ENCODE measurements around the gene C16orf86. TPM values are rescaled to one million over a fixed set of nuclear protein-coding genes. Genes with fewer than 3 reads are reported as not detected.
A peak's percentile ranks its signal among the peaks of the same experiment; 100 is the strongest.

The C16orf86 gene
- total RNA-seq, 1 experiment from 2014 or later, result 4.9 TPM

DNA sequence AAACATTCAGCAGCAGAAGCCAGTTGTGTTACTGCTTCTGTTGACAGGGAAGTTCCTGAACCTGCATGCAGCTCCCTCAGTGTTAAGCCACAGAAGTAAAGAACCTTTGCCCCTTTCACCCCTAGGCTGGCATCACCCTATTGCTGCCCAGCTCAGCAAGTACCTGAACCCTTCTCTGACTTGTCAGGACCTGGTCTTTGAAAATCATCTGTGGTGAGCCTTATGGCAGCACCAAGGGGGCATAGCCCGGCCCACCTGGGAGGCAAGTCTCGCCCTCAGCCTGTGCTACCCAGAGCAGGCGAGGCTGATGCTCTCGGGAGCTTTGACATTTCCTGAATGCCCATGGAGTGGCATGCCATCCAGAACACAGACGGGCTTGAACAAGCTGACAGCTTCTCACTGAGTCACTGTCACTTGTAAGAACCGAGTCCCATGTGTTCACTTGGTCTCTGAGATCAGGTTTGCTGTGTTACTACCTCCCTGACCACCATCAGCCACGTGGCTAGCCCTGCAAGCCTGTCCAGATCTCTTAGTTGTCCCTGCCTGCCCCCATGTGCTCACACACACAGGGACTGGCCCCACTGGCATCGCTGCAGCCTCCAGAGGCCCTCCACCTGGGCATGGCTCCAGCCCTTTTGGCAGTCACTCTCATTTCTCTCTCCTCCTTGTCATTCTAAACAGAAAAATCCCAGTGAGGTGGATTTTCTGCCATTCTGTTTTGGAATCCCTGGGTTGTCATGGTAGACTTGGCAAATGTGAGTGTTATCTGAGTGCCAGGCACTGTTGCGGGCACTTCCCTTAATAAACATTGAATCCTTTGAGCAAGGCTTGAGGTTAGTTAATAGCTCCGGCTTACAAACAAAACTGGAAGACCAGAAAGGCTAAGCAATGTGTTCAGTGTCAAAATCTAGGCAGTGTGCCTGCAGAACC is 24.6 kb upstream of the C16orf86 start (continued):
- TF ChIP-seq, protein P1, sequence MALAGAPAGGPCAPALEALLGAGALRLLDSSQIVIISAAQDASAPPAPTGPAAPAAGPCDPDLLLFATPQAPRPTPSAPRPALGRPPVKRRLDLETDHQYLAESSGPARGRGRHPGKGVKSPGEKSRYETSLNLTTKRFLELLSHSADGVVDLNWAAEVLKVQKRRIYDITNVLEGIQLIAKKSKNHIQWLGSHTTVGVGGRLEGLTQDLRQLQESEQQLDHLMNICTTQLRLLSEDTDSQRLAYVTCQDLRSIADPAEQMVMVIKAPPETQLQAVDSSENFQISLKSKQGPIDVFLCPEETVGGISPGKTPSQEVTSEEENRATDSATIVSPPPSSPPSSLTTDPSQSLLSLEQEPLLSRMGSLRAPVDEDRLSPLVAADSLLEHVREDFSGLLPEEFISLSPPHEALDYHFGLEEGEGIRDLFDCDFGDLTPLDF (CRISPR knock-in tag; IDR thresholded peaks at IDR 0.05), result no peak
- TF ChIP-seq SOX15 (CRISPR knock-in tag; IDR thresholded peaks at IDR 0.05), result no peak
- no peak for TF ChIP-seq ZNF232 (CRISPR knock-in tag; IDR thresholded peaks at IDR 0.05)
- TF ChIP-seq, protein P2, sequence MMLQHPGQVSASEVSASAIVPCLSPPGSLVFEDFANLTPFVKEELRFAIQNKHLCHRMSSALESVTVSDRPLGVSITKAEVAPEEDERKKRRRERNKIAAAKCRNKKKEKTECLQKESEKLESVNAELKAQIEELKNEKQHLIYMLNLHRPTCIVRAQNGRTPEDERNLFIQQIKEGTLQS (CRISPR knock-in tag; conservative IDR thresholded peaks at IDR 0.05), result no peak
- TF ChIP-seq ELF4 (CRISPR knock-in tag; IDR thresholded peaks at IDR 0.05; ENCODE audit: low read depth), result no peak
- no peak for TF ChIP-seq FOXP1 (CRISPR knock-in tag; IDR thresholded peaks at IDR 0.05; ENCODE audit: borderline replicate concordance)

DNA sequence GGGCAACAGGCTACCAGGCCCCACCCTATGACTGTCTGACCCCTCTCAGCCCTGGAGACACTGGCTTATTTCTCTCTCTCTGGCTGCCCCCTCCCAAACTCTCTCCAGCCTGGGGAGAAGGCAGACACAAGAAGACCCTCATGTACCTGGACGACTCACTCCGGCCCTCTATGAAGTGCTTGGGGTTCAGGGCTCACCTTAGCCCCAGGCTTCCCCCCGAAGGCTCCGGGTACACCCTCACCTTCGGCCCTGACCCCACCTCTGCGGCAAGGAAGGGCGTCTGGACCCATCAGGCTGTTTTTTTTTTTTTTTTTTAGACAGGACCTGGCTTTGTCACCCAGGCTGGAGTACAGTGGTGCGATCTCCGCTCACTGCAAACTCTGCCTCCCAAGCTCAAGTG is 22.6 kb upstream of the C16orf86 start:
- TF ChIP-seq NFE2L1 (CRISPR knock-in tag; IDR thresholded peaks at IDR 0.05), result no peak
- TF ChIP-seq CREB1 (CRISPR knock-in tag; IDR thresholded peaks at IDR 0.05), result no peak
- TF ChIP-seq GABPB1 (CRISPR knock-in tag; IDR thresholded peaks at IDR 0.05), result no peak
- TF ChIP-seq JUN (CRISPR knock-in tag; IDR thresholded peaks at IDR 0.05), result no peak
- TF ChIP-seq SMAD4 (CRISPR knock-in tag; IDR thresholded peaks at IDR 0.05), result no peak
- TF ChIP-seq ZNF232 (CRISPR knock-in tag; IDR thresholded peaks at IDR 0.05), result no peak
- no peak for TF ChIP-seq NR3C1 (CRISPR knock-in tag; conservative IDR thresholded peaks at IDR 0.05; ENCODE audit: low read depth)
- no peak for TF ChIP-seq HMGA2 (CRISPR knock-in tag; IDR thresholded peaks at IDR 0.05)
- no peak for TF ChIP-seq EMX1 (CRISPR knock-in tag; IDR thresholded peaks at IDR 0.05)
- no peak for TF ChIP-seq FOXJ3 (CRISPR knock-in tag; IDR thresholded peaks at IDR 0.05; ENCODE audit: borderline replicate concordance)
- TF ChIP-seq, protein P3, sequence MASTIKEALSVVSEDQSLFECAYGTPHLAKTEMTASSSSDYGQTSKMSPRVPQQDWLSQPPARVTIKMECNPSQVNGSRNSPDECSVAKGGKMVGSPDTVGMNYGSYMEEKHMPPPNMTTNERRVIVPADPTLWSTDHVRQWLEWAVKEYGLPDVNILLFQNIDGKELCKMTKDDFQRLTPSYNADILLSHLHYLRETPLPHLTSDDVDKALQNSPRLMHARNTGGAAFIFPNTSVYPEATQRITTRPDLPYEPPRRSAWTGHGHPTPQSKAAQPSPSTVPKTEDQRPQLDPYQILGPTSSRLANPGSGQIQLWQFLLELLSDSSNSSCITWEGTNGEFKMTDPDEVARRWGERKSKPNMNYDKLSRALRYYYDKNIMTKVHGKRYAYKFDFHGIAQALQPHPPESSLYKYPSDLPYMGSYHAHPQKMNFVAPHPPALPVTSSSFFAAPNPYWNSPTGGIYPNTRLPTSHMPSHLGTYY (CRISPR knock-in tag; IDR thresholded peaks at IDR 0.05), result no peak
- TF ChIP-seq RORB (CRISPR knock-in tag; IDR thresholded peaks at IDR 0.05), result no peak
- no peak for TF ChIP-seq FOXP1 (CRISPR knock-in tag; IDR thresholded peaks at IDR 0.05; ENCODE audit: borderline replicate concordance)
- TF ChIP-seq, protein P4, sequence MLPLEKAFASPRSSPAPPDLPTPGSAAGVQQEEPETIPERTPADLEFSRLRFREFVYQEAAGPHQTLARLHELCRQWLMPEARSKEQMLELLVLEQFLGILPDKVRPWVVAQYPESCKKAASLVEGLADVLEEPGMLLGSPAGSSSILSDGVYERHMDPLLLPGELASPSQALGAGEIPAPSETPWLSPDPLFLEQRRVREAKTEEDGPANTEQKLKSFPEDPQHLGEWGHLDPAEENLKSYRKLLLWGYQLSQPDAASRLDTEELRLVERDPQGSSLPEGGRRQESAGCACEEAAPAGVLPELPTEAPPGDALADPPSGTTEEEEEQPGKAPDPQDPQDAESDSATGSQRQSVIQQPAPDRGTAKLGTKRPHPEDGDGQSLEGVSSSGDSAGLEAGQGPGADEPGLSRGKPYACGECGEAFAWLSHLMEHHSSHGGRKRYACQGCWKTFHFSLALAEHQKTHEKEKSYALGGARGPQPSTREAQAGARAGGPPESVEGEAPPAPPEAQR (CRISPR knock-in tag; IDR thresholded peaks at IDR 0.05), result no peak
- no peak for TF ChIP-seq PRRX2 (CRISPR knock-in tag; IDR thresholded peaks at IDR 0.05)
- TF ChIP-seq, protein P5, sequence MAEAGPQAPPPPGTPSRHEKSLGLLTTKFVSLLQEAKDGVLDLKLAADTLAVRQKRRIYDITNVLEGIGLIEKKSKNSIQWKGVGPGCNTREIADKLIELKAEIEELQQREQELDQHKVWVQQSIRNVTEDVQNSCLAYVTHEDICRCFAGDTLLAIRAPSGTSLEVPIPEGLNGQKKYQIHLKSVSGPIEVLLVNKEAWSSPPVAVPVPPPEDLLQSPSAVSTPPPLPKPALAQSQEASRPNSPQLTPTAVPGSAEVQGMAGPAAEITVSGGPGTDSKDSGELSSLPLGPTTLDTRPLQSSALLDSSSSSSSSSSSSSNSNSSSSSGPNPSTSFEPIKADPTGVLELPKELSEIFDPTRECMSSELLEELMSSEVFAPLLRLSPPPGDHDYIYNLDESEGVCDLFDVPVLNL (CRISPR knock-in tag; IDR thresholded peaks at IDR 0.05; ENCODE audit: borderline replicate concordance, low read depth), result no peak
- TF ChIP-seq, protein P6, sequence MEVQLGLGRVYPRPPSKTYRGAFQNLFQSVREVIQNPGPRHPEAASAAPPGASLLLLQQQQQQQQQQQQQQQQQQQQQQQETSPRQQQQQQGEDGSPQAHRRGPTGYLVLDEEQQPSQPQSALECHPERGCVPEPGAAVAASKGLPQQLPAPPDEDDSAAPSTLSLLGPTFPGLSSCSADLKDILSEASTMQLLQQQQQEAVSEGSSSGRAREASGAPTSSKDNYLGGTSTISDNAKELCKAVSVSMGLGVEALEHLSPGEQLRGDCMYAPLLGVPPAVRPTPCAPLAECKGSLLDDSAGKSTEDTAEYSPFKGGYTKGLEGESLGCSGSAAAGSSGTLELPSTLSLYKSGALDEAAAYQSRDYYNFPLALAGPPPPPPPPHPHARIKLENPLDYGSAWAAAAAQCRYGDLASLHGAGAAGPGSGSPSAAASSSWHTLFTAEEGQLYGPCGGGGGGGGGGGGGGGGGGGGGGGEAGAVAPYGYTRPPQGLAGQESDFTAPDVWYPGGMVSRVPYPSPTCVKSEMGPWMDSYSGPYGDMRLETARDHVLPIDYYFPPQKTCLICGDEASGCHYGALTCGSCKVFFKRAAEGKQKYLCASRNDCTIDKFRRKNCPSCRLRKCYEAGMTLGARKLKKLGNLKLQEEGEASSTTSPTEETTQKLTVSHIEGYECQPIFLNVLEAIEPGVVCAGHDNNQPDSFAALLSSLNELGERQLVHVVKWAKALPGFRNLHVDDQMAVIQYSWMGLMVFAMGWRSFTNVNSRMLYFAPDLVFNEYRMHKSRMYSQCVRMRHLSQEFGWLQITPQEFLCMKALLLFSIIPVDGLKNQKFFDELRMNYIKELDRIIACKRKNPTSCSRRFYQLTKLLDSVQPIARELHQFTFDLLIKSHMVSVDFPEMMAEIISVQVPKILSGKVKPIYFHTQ (CRISPR knock-in tag; IDR thresholded peaks at IDR 0.05), result no peak
- TF ChIP-seq, protein P7, sequence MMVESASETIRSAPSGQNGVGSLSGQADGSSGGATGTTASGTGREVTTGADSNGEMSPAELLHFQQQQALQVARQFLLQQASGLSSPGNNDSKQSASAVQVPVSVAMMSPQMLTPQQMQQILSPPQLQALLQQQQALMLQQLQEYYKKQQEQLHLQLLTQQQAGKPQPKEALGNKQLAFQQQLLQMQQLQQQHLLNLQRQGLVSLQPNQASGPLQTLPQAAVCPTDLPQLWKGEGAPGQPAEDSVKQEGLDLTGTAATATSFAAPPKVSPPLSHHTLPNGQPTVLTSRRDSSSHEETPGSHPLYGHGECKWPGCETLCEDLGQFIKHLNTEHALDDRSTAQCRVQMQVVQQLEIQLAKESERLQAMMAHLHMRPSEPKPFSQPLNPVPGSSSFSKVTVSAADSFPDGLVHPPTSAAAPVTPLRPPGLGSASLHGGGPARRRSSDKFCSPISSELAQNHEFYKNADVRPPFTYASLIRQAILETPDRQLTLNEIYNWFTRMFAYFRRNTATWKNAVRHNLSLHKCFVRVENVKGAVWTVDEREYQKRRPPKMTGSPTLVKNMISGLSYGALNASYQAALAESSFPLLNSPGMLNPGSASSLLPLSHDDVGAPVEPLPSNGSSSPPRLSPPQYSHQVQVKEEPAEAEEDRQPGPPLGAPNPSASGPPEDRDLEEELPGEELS (CRISPR knock-in tag; IDR thresholded peaks at IDR 0.05), result no peak
- TF ChIP-seq, protein P1 (CRISPR knock-in tag; IDR thresholded peaks at IDR 0.05), result no peak
- TF ChIP-seq, protein P8, sequence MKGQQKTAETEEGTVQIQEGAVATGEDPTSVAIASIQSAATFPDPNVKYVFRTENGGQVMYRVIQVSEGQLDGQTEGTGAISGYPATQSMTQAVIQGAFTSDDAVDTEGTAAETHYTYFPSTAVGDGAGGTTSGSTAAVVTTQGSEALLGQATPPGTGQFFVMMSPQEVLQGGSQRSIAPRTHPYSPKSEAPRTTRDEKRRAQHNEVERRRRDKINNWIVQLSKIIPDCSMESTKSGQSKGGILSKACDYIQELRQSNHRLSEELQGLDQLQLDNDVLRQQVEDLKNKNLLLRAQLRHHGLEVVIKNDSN (CRISPR knock-in tag; IDR thresholded peaks at IDR 0.05), result no peak
- ChIA-PET POLR2A (no interaction called here), CTCF (interaction anchor here (0.6 to 9.6 kb wide), 16 partner anchors 16 to 578 kb away, joined by 3 to 197 read pairs (median 5); partner anchors contain the start of genes ACD, ATP6V0D1, CTCF and PSKH1)
- H3K9me3 Mint-ChIP-seq, result no peaks in the 10 kb centered on the region
- H3K27me3 Mint-ChIP-seq (ENCODE audit: low read depth), result peaks cover 45% of the 10 kb centered on the region
- ATAC-seq (no peak), DNase-seq (ENCODE audit: low spot score) (no peak)
- no peaks in the 10 kb centered on the region; the same call in 1 of the 2 replicates for H3K4me1 Mint-ChIP-seq
- H3K36me3 Mint-ChIP-seq, result peaks cover 3% of the 10 kb centered on the region; the same call in 1 of the 2 replicates
- H3K4me3 Mint-ChIP-seq, result peak overlapping the region; percentile 62
- H3K27ac Mint-ChIP-seq, result no peak overlapping the region

Measured in WTC11 (cell line).